Measurements from ENCODE around the gene SPTLC3. TPM values are rescaled to one million over a fixed set of nuclear protein-coding genes. Genes with fewer than 3 reads are reported as not detected.

The SPTLC3 gene
- total and polyA plus RNA-seq, 4 donors = 3.0 to 23.2 (median 11.9) TPM

DNA sequence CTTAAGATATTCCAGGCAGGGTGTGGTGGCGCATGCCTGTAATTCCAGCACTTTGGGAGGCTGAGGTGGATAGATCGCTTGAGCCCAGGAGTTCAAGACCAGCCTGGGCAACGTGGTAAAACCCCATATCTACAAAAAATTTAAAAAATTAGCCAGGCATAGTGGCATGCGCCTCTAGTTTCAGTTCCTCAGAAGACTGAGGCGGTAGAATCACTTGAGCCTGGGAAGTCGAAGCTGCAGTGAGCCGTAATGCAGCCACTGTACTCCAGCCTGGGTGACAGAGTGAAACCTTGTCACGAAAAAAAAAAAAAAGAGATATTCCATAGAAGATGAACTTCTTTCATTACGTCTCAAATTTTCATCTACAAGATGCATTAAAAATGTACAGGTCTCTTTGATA, 165.6 kb downstream of the SPTLC3 start:
- WGBS, 2 donors = 92 to 93% methylated on average over 9 of the region's 9 CpGs
- ATAC-seq (ENCODE audit: insufficient read depth, low FRiP score) = no peak

GRCh38 chr20:13180986-13181889, 172.5 kb downstream of the SPTLC3 start:
- DNase-seq (no peak), ATAC-seq (ENCODE audit: insufficient read depth, low FRiP score) (no peak)
- TF ChIP-seq, protein P1, sequence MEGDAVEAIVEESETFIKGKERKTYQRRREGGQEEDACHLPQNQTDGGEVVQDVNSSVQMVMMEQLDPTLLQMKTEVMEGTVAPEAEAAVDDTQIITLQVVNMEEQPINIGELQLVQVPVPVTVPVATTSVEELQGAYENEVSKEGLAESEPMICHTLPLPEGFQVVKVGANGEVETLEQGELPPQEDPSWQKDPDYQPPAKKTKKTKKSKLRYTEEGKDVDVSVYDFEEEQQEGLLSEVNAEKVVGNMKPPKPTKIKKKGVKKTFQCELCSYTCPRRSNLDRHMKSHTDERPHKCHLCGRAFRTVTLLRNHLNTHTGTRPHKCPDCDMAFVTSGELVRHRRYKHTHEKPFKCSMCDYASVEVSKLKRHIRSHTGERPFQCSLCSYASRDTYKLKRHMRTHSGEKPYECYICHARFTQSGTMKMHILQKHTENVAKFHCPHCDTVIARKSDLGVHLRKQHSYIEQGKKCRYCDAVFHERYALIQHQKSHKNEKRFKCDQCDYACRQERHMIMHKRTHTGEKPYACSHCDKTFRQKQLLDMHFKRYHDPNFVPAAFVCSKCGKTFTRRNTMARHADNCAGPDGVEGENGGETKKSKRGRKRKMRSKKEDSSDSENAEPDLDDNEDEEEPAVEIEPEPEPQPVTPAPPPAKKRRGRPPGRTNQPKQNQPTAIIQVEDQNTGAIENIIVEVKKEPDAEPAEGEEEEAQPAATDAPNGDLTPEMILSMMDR (IDR thresholded peaks at IDR 0.05; ENCODE audit: control extremely low read depth, extremely low read depth) = no peak
- Histone ChIP-seq H3K27me3 (ENCODE audit: control insufficient read depth in 3 of 3, insufficient read depth in 3 of 3, low read length in 2 of 3) (no peaks in the 10 kb centered on the region), H3K9ac (ENCODE audit: insufficient read depth in 1 of 2, low read length in 2 of 2) (no peak overlapping the region), H3K27ac (ENCODE audit: low read depth in 1 of 2, low read length in 1 of 2) (no peak overlapping the region), H3K4me1 (ENCODE audit: control insufficient read depth in 5 of 5, insufficient read depth in 5 of 5, low read length in 5 of 5) (no peaks in the 10 kb centered on the region), H3K36me3 (ENCODE audit: control insufficient read depth in 4 of 4, insufficient read depth in 4 of 4, low read length in 4 of 4) (no peaks in the 10 kb centered on the region), H3K4me3 (no peak overlapping the region), H3K9me3 (ENCODE audit: control insufficient read depth in 4 of 4, insufficient read depth in 3 of 4, low read length in 3 of 4) (peaks cover 0 to 3% (median 0%) of the 10 kb centered on the region in 4 donors)
- 69 to 85% methylated on average over 7 of the region's 7 CpGs for WGBS, 2 donors

More for the DNA sequence above, 165.6 kb downstream of the SPTLC3 start:
- H3K4me3 ChIP-seq = no peak overlapping the region
- H3K27me3 ChIP-seq (ENCODE audit: control insufficient read depth in 3 of 3, insufficient read depth in 3 of 3, low read length in 2 of 3) = no peaks in the 10 kb centered on the region
- H3K9me3 ChIP-seq (ENCODE audit: control insufficient read depth in 4 of 4, insufficient read depth in 3 of 4, low read length in 3 of 4) = peaks cover 0 to 3% (median 0%) of the 10 kb centered on the region in 4 donors
- H3K36me3 ChIP-seq (ENCODE audit: control insufficient read depth in 4 of 4, insufficient read depth in 4 of 4, low read length in 4 of 4) = no peaks in the 10 kb centered on the region
- no peak for DNase-seq
- no peak overlapping the region for H3K27ac ChIP-seq (ENCODE audit: low read depth in 1 of 2, low read length in 1 of 2)
- H3K9ac ChIP-seq (ENCODE audit: insufficient read depth in 1 of 2, low read length in 2 of 2) = no peak overlapping the region
- TF ChIP-seq, protein P1 (IDR thresholded peaks at IDR 0.05; ENCODE audit: control extremely low read depth, extremely low read depth) = no peak
- H3K4me1 ChIP-seq (ENCODE audit: control insufficient read depth in 5 of 5, insufficient read depth in 5 of 5, low read length in 5 of 5) = no peaks in the 10 kb centered on the region

DNA sequence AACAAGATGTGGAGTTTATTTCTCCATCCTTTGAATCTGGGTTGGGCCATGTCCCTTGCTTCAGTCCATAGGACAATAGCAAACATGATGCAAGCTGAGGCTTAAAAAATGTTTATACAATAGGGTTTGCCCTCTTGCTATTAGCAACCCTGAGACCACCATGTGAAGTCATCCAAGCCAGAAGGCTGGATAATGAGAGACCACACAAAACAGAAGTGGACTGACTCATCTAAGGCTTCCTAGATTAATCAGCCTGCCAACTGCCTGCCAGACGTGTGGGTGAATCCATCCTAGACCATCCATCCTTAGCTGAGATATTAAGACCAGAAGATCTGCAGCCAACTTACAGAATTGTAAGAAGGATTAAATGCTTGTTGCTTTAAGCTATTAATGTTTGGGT, 174.2 kb downstream of the SPTLC3 start:
- Histone ChIP-seq H3K4me1 (ENCODE audit: control insufficient read depth in 5 of 5, insufficient read depth in 5 of 5, low read length in 5 of 5) (no peaks in the 10 kb centered on the region), H3K27me3 (ENCODE audit: control insufficient read depth in 3 of 3, insufficient read depth in 3 of 3, low read length in 2 of 3) (no peaks in the 10 kb centered on the region), H3K9me3 (ENCODE audit: control insufficient read depth in 4 of 4, insufficient read depth in 3 of 4, low read length in 3 of 4) (peaks cover 0 to 3% (median 0%) of the 10 kb centered on the region in 4 donors), H3K9ac (ENCODE audit: insufficient read depth in 1 of 2, low read length in 2 of 2) (no peak overlapping the region), H3K27ac (ENCODE audit: low read depth in 1 of 2, low read length in 1 of 2) (no peak overlapping the region), H3K36me3 (ENCODE audit: control insufficient read depth in 4 of 4, insufficient read depth in 4 of 4, low read length in 4 of 4) (no peaks in the 10 kb centered on the region), H3K4me3 (no peak overlapping the region)
- 66% methylated on average over 1 of the region's 1 CpG for WGBS, 2 donors
- ATAC-seq (ENCODE audit: insufficient read depth, low FRiP score) = no peak
- TF ChIP-seq, protein P1 (IDR thresholded peaks at IDR 0.05; ENCODE audit: control extremely low read depth, extremely low read depth) = no peak
- no peak for DNase-seq
